NCI-H187 (cell line): ENCODE data around the gene SLC5A1.

Source experiments
- DNase-seq, 2 experiments: peaks; one replicate each; lab custom pipeline; 2025; lab: John Stamatoyannopoulos, UW

SLC5A1 gene

GRCh38 chr22:32050678-32051515, 7.8 kb downstream of the SLC5A1 start:
- no peak for DNase-seq

- DNase-seq, result no peak
Measured at GRCh38 chr22:32052244-32052643, 9.2 kb downstream of the SLC5A1 start.

- DNase-seq, result no peak
Measured at GRCh38 chr22:32052936-32053791, 10.1 kb downstream of the SLC5A1 start.

GRCh38 chr22:32055069-32055468, 12.0 kb downstream of the SLC5A1 start:
- no peak for DNase-seq

DNA sequence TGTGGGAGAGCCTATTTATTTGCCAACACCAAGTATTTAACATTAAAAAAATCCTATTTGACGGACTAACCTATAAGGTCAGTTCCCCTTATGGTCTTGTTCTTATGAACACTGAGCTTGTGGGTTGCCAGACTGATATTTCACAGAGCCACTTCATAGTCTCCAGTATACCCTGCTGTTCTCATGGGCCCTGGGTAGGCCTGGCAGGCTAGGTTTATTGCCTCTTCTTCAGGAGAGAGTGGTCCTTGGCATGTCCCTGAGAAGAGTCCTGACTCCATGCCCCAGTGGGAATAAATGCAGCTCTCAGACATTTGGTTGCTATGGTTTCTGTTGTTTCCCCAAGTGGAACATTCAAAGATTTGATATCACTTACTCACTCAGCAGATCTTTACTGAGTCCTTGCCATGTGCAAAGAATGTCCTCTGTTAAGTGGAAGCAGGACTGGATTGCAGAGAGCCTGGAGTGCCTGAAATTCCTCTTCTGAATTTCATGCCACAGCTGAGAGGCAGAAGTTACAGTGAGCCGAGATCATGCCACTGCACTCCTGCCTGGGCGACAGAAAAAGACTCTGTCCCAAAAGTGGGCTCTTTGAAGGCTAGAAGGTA, 15.7 kb downstream of the SLC5A1 start:
- peak; percentile 11 to 23 for DNase-seq

DNA sequence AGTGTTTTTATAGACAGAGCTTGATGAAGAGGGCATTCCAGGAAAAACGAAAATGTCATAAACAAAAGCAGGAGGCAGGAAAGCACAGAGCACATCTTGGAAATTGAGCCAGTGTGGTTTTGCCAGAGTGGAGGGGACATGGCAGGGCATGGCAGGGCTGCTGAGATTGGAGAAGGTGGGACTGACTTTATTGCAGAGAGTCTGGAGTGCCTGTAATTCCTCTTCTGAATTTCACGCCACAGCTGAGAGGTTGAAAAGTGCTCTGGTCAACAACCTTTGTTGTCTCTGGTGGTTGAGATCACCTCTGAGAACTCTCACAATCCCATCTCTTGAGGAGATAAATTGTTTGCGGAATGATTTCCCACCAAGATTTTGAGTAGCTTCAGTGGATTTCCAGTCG, 16.4 kb downstream of the SLC5A1 start:
- peak in 1 of 2 experiments; percentile 10 for DNase-seq

DNA sequence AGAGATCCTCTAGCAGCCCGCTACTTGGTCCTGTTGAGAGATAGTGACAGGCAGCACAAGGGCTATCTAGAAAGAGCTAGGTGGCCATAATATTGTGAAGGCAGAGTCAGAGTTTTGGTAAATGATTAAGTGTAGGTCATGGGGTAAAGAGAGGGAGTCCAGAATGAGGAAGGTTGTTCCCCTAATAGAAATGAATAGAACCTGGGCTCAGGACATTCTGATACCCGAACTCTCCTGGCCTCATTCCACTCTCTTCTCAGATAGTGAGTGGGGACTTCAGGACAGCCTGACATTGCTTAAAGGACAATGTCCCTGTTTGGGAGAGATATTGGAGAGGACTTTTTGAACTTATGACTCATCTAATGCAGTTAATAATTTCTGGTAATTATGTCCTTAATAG, 20.6 kb downstream of the SLC5A1 start:
- DNase-seq, result no peak

- DNase-seq, result no peak
Measured at GRCh38 chr22:32066820-32067219, 23.8 kb downstream of the SLC5A1 start.

DNA sequence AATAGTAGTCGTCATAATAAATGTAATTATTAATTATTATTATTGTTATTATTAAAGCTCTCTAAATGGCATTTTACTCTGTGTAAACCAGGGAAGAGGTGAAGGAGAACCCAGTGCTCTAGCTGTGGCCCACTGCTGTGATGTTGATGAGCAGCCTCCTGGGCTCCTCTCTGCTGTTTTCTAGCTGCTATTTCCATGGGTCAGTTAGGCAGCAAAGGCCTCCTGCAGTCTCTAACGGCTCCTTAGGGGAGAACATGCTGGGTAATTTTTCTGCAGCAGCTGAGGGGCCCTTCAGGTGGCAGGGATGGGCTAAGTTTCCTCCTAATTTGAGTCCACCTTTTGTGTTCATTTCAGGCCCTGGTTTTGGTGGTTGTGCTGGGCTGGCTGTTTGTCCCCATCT, 24.6 kb downstream of the SLC5A1 start:
- no peak for DNase-seq

- DNase-seq, result no peak
Measured at GRCh38 chr22:32069579-32070372, 26.7 kb downstream of the SLC5A1 start.

- DNase-seq, result no peak
Measured at GRCh38 chr22:32073262-32073661, 30.2 kb downstream of the SLC5A1 start.

- DNase-seq, result no peak
Measured at GRCh38 chr22:32073823-32074380, 30.8 kb downstream of the SLC5A1 start.

- no peak for DNase-seq
Measured at GRCh38 chr22:32075997-32076760, 33.1 kb downstream of the SLC5A1 start.

DNA sequence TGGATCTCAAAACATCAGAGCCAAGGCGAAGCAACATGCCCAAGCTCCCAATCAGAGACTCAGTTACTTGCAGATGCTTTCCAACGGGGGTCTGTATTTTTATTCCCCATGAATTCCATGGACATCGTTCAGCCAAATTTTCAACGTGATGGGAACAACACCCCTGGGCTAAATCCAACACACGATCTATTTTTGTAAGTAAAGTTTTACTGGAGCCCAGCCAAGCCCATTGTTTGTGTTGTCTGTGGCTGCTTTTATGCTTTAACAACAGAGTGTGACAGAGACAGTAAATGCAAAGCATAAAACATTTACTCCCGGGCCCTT, 33.7 kb downstream of the SLC5A1 start:
- no peak for DNase-seq

DNA sequence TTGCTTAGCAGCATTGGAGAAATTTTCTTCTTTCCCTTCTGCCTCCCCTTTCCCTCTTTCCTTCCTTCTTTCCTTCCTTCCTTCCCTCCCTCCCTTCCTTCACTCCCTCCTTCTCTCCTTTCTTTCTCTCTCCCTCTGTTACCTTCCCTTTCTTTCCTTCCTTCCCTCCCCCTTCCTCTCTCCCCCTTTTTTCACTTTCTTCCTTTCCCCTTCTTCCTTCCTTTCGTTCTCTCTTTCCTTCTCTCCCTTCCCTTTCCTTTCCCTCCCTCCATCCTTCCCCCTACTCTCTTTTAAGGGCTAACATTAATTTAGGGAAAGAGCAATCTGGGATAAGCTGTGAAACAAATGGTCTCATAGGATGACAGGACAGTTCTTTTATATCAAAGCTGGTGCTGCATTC, 34.1 kb downstream of the SLC5A1 start:
- no peak for DNase-seq

GRCh38 chr22:32079130-32080089, 36.3 kb downstream of the SLC5A1 start:
- DNase-seq, result no peak

GRCh38 chr22:32080904-32081303, 37.8 kb downstream of the SLC5A1 start:
- no peak for DNase-seq

DNA sequence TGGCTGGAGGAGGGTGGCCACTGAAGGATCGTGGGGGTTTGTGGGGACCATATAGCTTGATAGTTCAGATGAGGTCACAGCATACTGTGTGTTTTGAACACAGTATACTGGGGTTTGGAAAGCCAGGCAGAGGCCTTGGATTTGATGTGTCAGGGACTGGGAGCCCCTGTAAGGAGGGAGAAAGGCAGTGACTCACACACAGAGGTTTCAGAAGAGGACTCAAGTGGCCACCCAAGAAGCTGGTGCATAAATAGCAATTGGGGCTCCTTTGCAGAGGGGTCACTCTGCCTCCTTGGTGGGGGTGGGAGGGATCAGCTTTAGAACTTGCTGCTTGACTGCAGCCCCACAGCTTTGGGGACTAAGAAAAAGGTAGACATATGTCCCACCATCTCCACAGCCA, 39.3 kb downstream of the SLC5A1 start:
- DNase-seq, result no peak

DNA sequence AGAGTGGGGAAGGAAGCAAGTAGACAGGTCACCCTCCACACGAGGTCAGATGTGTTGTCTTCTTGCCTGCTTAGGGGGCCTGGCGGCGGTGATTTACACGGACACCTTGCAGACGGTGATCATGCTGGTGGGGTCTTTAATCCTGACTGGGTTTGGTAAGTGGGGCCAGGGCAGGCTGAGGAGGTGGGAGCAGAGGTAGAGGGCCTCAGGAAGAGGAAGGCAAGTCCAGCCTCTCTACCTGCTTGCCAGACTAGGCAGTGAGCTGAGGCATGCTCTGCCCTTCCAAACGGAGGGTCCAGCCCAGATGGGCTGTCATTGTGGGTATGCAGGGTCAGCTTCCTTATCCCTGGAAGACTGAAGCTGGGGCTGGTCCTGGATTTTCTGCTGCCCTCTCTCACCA, 39.9 kb downstream of the SLC5A1 start:
- DNase-seq, result no peak

GRCh38 chr22:32083814-32084213, 40.8 kb downstream of the SLC5A1 start:
- no peak for DNase-seq
